Activated naive CD4-positive, alpha-beta T cell treated with anti-CD3 and anti-CD28 coated beads, Interleukin-2, amount 50 U/mL, for 72 hours (primary cell): ENCODE measurements around the gene PRRX1. TPM values are rescaled to one million over a fixed set of nuclear protein-coding genes. Genes with fewer than 3 reads are reported as not detected.

Experiments
- ATAC-seq, 2 donors: fragments of 150-1000 bp; cut with Tn5 transposase; 2 replicates each; pipeline ENCODE4 v1.10.0; 2021; ENCODE audit warnings: mild to moderate bottlenecking in 2 of 2, moderate library complexity in 2 of 2
- DNase-seq, 2 donors: peaks; one replicate each; pipeline ENCODE4 v3.0.0; 2021 to 2022; ENCODE audit warnings: low spot score in 2 of 2
- H3K27ac Mint-ChIP-seq, 2 donors: one replicate each; pipeline ENCODE4 v1.8.0; 2022; ENCODE audit warnings: mild to moderate bottlenecking in 2 of 2, mixed read lengths in 2 of 2
- H3K36me3 Mint-ChIP-seq, 2 donors: one replicate each; pipeline ENCODE4 v1.8.0; 2022; ENCODE audit warnings: mixed read lengths in 2 of 2
- H3K9me3 Mint-ChIP-seq, 2 donors: one replicate each; pipeline ENCODE4 v1.8.0; 2022; ENCODE audit warnings: mixed read lengths in 2 of 2
- total RNA-seq, 2 donors: library from RNA; stranded (reverse); gene quantifications; one replicate each; pipeline ENCODE4 v1.2.3, GENCODE V29; 2022

The PRRX1 gene
- total RNA-seq, result not detected

- no peaks in the 10 kb centered on the region for H3K9me3 Mint-ChIP-seq
- no peak for DNase-seq
- peak in 1 of 2 donors; percentile 14 for ATAC-seq
- H3K27ac Mint-ChIP-seq, result no peak within 1 kb of the TSS
- H3K36me3 Mint-ChIP-seq, result peaks cover 15 to 18% of the 10 kb centered on the region in 2 donors
Measured at GRCh38 chr1:170664093-170664827, at the start of gene PRRX1. Gene PRRX1 (plus strand): TSS chr1:170664131. CDS start chr1:170664219, 88 bp downstream.

GRCh38 chr1:170617591-170618330 is 46.2 kb upstream of the PRRX1 start:
- Mint-ChIP-seq H3K27ac (no peak overlapping the region), H3K36me3 (peaks cover 0 to 11% of the 10 kb centered on the region in 2 donors), H3K9me3 (peaks cover 6 to 9% of the 10 kb centered on the region in 2 donors)
- ATAC-seq (no peak), DNase-seq (no peak)

GRCh38 chr1:170618421-170618820 is 45.5 kb upstream of the PRRX1 start:
- Mint-ChIP-seq H3K36me3 (peaks cover 0 to 4% of the 10 kb centered on the region in 2 donors), H3K9me3 (peaks cover 0 to 5% of the 10 kb centered on the region in 2 donors), H3K27ac (no peak overlapping the region)
- DNase-seq (no peak), ATAC-seq (peak in 1 of 2 donors; percentile 71)

GRCh38 chr1:170619241-170620028 is 44.5 kb upstream of the PRRX1 start:
- DNase-seq, result no peak
- Mint-ChIP-seq H3K27ac (no peak overlapping the region), H3K36me3 (no peaks in the 10 kb centered on the region), H3K9me3 (peaks cover 0 to 5% of the 10 kb centered on the region in 2 donors)
- ATAC-seq, result no peak

DNA sequence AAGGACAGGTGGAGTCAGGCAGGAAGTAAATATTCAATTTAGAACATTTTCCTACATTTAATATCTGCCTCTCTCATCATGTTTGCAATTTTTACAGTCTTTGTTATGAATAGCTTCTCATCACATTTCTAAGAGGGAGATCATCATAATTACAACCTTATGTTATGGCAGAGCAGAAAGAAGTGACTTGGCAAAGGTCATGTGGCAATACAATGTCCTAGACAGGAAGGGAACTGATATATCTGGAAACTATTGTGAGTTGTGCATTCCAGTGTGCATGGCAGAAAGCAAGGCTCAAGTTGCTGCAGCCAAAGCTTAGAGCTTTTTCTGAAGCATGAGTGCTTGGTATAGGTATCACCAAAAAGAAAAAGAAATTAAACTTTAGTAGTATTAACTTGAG is 43.8 kb upstream of the PRRX1 start:
- Mint-ChIP-seq H3K9me3 (peaks cover 0 to 5% of the 10 kb centered on the region in 2 donors), H3K27ac (no peak overlapping the region), H3K36me3 (no peaks in the 10 kb centered on the region)
- no peak for ATAC-seq
- DNase-seq, result no peak

- H3K27ac Mint-ChIP-seq, result no peak overlapping the region
- no peaks in the 10 kb centered on the region for H3K9me3 Mint-ChIP-seq
- H3K36me3 Mint-ChIP-seq, result no peaks in the 10 kb centered on the region
- ATAC-seq, result no peak
- DNase-seq, result no peak
Measured at GRCh38 chr1:170623171-170623570, 40.8 kb upstream of the PRRX1 start.

GRCh38 chr1:170624146-170624545 is 39.8 kb upstream of the PRRX1 start:
- no peak for ATAC-seq
- H3K36me3 Mint-ChIP-seq, result no peaks in the 10 kb centered on the region
- DNase-seq, result no peak
- no peak overlapping the region for H3K27ac Mint-ChIP-seq
- H3K9me3 Mint-ChIP-seq, result peaks cover 0 to 3% of the 10 kb centered on the region in 2 donors

GRCh38 chr1:170630977-170631376 is 33.0 kb upstream of the PRRX1 start:
- Mint-ChIP-seq H3K27ac (no peak overlapping the region), H3K9me3 (peaks cover 0 to 4% of the 10 kb centered on the region in 2 donors), H3K36me3 (no peaks in the 10 kb centered on the region)
- ATAC-seq (no peak), DNase-seq (no peak)

DNA sequence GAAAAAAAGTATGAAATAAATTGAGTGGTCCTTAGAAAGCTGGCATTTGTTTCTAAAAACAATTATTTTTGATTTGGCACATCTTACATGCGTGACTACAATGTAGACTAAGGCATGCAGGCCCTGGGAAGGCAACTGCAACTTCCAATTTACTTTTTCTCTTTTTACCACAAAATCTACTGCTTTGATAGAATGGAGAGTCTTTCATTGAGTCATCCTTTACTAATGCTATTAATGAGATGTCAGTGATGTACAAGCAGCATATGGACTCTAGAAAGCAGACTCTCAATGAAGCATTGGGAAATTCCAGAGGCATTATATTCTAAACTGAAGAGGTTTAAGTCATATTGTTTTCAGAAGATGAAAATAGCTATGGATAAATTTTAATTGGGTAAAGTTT is 29.6 kb upstream of the PRRX1 start:
- Mint-ChIP-seq H3K27ac (no peak overlapping the region), H3K36me3 (peaks cover 0 to 5% of the 10 kb centered on the region in 2 donors), H3K9me3 (peaks cover 3 to 5% of the 10 kb centered on the region in 2 donors)
- no peak for DNase-seq
- ATAC-seq, result no peak

GRCh38 chr1:170634824-170635410 is 29.0 kb upstream of the PRRX1 start:
- H3K9me3 Mint-ChIP-seq, result peaks cover 4 to 5% of the 10 kb centered on the region in 2 donors

DNA sequence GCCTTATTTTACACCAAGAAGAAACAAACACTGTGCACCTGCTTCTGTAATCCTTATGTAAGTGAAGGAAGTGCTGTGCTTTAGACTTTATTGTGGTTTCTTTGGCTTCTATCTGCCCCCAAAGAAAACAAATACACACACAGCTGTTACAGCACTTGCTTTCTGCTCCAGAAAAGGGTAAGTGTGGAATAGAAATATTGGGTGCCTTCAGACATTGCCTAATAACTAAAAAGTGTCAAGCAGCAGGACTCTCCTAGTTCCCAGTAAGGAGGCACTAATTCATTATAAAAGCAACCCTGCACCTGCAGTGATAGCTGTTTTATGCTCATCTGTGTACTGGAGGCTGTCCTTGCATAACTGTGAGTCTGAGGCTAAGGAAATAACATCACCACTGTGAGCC is 23.4 kb upstream of the PRRX1 start:
- ATAC-seq (no peak), DNase-seq (no peak)
- Mint-ChIP-seq H3K36me3 (peaks cover 0 to 5% of the 10 kb centered on the region in 2 donors), H3K9me3 (peaks cover 4 to 5% of the 10 kb centered on the region in 2 donors), H3K27ac (no peak overlapping the region)

More at GRCh38 chr1:170634824-170635410, 29.0 kb upstream of the PRRX1 start:
- no peak for ATAC-seq
- no peak overlapping the region for H3K27ac Mint-ChIP-seq
- H3K36me3 Mint-ChIP-seq, result peaks cover 0 to 5% of the 10 kb centered on the region in 2 donors
- DNase-seq, result no peak

GRCh38 chr1:170657275-170657853 is 6.6 kb upstream of the PRRX1 start:
- Mint-ChIP-seq H3K36me3 (no peaks in the 10 kb centered on the region), H3K9me3 (no peaks in the 10 kb centered on the region), H3K27ac (no peak overlapping the region)

DNA sequence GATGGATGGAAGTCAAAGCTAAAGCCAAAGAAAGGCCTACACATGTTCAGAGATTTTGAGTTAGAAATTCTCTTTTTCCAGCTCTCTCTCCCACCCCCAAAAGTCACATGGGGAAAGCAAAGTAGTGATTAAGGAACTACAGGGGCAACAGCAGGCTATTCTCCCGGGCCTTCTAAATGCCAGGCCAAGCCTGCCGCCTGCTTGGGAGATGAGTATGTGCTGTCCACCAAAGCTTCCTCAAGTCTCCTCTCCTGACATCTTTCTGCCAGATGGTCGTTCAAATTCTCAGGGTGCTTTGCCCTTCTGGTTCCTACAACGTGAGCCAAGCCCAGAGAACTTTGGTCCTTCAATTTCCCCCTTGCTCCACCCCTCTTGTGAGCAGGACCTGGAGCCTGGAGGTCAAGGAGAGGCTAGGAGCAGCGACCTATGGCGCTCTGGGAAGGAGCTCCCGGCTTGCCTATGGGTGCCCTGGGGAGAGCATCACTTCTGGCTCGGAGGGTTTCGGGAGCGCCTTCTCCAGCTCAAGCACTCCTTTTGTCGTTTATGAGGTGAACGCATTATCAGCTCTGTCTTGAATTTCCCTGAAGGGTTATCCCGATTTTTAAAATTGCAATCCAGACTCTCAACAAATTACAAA is 4.4 kb upstream of the PRRX1 start:
- Mint-ChIP-seq H3K27ac (no peak overlapping the region), H3K36me3 (no peaks in the 10 kb centered on the region), H3K9me3 (no peaks in the 10 kb centered on the region)
- DNase-seq (no peak), ATAC-seq (no peak)

More at GRCh38 chr1:170657275-170657853, 6.6 kb upstream of the PRRX1 start:
- no peak for ATAC-seq
- DNase-seq, result no peak

DNA sequence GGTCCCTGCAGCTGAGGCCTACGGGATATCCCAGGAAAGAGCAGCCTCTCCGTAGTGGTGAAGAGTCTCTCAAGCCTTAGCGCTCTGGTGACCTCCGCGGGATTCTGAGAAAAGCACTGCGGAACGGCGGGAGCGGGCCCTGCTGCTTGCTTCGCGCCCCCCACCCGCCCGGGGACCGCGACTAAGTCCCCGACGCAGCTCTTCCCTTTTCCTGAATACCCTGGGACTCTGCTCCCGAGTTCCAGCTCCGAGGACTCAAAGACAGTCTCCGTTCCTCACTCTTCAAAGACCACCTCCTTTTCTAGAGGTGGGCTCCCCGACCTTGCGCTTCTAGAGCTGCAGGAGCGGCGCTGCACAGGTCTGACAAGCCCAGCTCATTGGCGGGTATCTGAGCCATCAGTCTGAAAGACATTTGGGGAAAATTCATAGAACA is 3.6 kb upstream of the PRRX1 start:
- DNase-seq, result no peak
- Mint-ChIP-seq H3K36me3 (peaks cover 0 to 2% of the 10 kb centered on the region in 2 donors), H3K9me3 (no peaks in the 10 kb centered on the region), H3K27ac (no peak overlapping the region)
- ATAC-seq, result no peak

GRCh38 chr1:170660871-170661645 is 2.9 kb upstream of the PRRX1 start:
- Mint-ChIP-seq H3K36me3 (peaks cover 0 to 8% of the 10 kb centered on the region in 2 donors), H3K9me3 (no peaks in the 10 kb centered on the region), H3K27ac (no peak overlapping the region)
- DNase-seq, result no peak
- ATAC-seq, result peak in 1 of 2 donors; percentile 31
